DND-41 (cell line): ENCODE measurements around the gene ANKHD1.

Source experiments
- ATAC-seq: fragments of 200-7000 bp; cut with Tn5 transposase; 3 replicates; pipeline ENCODE4 v1.9.1; 2021; ENCODE audit warnings: low read depth; ENCODE audit not compliant: insufficient read depth
- DNase-seq: peaks from one replicate; pipeline ENCODE4 v3.0.0-alpha.2; 2020
- H2AFZ ChIP-seq: 2 replicates; pipeline ENCODE4 v1.6.0; 2012; ENCODE audit warnings: low read depth, low read length
- H3K27ac ChIP-seq: 2 replicates; pipeline ENCODE4 v1.5.1; 2012; ENCODE audit warnings: low read length, inconsistent platforms
- H3K27me3 ChIP-seq: fragments of 200-600 bp; sonication (generic); 2 replicates; pipeline ENCODE4 v1.6.0; 2012; ENCODE audit warnings: low read length, mild to moderate bottlenecking, inconsistent platforms; ENCODE audit not compliant: insufficient read depth, poor library complexity
- H3K36me3 ChIP-seq: 2 replicates; pipeline ENCODE4 v1.5.1; 2012; ENCODE audit warnings: low read length, inconsistent platforms; ENCODE audit not compliant: insufficient read depth
- H3K4me1 ChIP-seq: 2 replicates; pipeline ENCODE4 v1.5.1; 2012; ENCODE audit warnings: mild to moderate bottlenecking, low read length; ENCODE audit not compliant: insufficient read depth
- H3K4me2 ChIP-seq: 2 replicates; pipeline ENCODE4 v1.6.0; 2012; ENCODE audit warnings: mild to moderate bottlenecking, moderate library complexity, low read length, inconsistent platforms; ENCODE audit not compliant: insufficient read depth
- H3K4me3 ChIP-seq, 2 experiments: fragments of 200-600 bp in 1 of 2; shearing (Covaris generic) in 1 of 2; 2 replicates each; pipeline ENCODE4 v1.5.1; 2012 to 2016; ENCODE audit warnings: inconsistent platforms in 2 of 2, low read length in 2 of 2, mild to moderate bottlenecking in 2 of 2, low read depth in 1 of 2, moderate library complexity in 1 of 2
- H3K79me2 ChIP-seq: 2 replicates; pipeline ENCODE4 v1.6.0; 2012; ENCODE audit warnings: low read length, inconsistent platforms; ENCODE audit not compliant: insufficient read depth
- H3K9ac ChIP-seq: 2 replicates; pipeline ENCODE4 v1.6.0; 2012; ENCODE audit warnings: low read depth, mild to moderate bottlenecking, inconsistent platforms, low read length, moderate library complexity
- H3K9me3 ChIP-seq: 2 replicates; pipeline ENCODE4 v1.5.1; 2012; ENCODE audit warnings: low read length, moderate library complexity, mild to moderate bottlenecking, inconsistent platforms; ENCODE audit not compliant: insufficient read depth, severe bottlenecking
- H4K20me1 ChIP-seq: 2 replicates; pipeline ENCODE4 v1.6.0; 2012; ENCODE audit warnings: low read length; ENCODE audit not compliant: insufficient read depth
- CTCF ChIP-seq: IDR thresholded peaks from 2 replicates; pipeline ENCODE4 v1.5.1; 2012; ENCODE audit warnings: borderline replicate concordance, low read length, moderate library complexity, mild to moderate bottlenecking; ENCODE audit not compliant: poor library complexity, severe bottlenecking; ENCODE audit errors: extremely low read depth
- EZH2 ChIP-seq: IDR thresholded peaks from 3 replicates; pipeline ENCODE4 v1.6.1; 2012; ENCODE audit warnings: borderline replicate concordance, low read depth, mild to moderate bottlenecking, moderate library complexity, low read length, inconsistent platforms; ENCODE audit not compliant: severe bottlenecking

ANKHD1 gene

GRCh38 chr5:140401362-140402257, at the start of gene ANKHD1:
TSS of gene ANKHD1 (plus strand) at chr5:140401833. CDS start at chr5:140401968, 135 bp downstream.
- H2AFZ ChIP-seq, result peak within 1 kb of the TSS; percentile 85
- H3K9ac ChIP-seq, result peak within 1 kb of the TSS; percentile 85
- peak within 1 kb of the TSS; percentile 56 to 64 for H3K4me3 ChIP-seq
- H3K79me2 ChIP-seq, result peaks cover 75% of the 10 kb centered on the region
- H3K27me3 ChIP-seq, result no peaks in the 10 kb centered on the region
- no peak for TF ChIP-seq EZH2
- no peak for TF ChIP-seq CTCF
- peak within 1 kb of the TSS; percentile 94 for H3K27ac ChIP-seq
- peak within 1 kb of the TSS; percentile 93 for H3K4me2 ChIP-seq
- ATAC-seq, result peak; percentile 83
- peaks cover 41% of the 10 kb centered on the region for H3K4me1 ChIP-seq
- DNase-seq, result peak; percentile 99
- H4K20me1 ChIP-seq, result peaks cover 42% of the 10 kb centered on the region
- peaks cover 29% of the 10 kb centered on the region for H3K36me3 ChIP-seq
- no peaks in the 10 kb centered on the region for H3K9me3 ChIP-seq

GRCh38 chr5:140355546-140355945, 46.1 kb upstream of the ANKHD1 start:
- H3K4me1 ChIP-seq, result peaks cover 13% of the 10 kb centered on the region
- H3K27me3 ChIP-seq, result peaks cover 3% of the 10 kb centered on the region
- H3K9me3 ChIP-seq, result no peaks in the 10 kb centered on the region
- no peak overlapping the region for H3K4me3 ChIP-seq
- no peak overlapping the region for H3K4me2 ChIP-seq
- no peaks in the 10 kb centered on the region for H3K36me3 ChIP-seq
- no peak for TF ChIP-seq CTCF
- no peak for TF ChIP-seq EZH2
- no peak overlapping the region for H3K9ac ChIP-seq
- no peak overlapping the region for H3K27ac ChIP-seq
- H3K79me2 ChIP-seq, result no peaks in the 10 kb centered on the region
- H2AFZ ChIP-seq, result no peak overlapping the region
- ATAC-seq (no peak), DNase-seq (no peak)
- no peaks in the 10 kb centered on the region for H4K20me1 ChIP-seq

GRCh38 chr5:140356853-140357725, 44.5 kb upstream of the ANKHD1 start:
- Histone ChIP-seq H3K27me3 (peaks cover 3% of the 10 kb centered on the region), H3K9me3 (no peaks in the 10 kb centered on the region), H3K27ac (no peak overlapping the region), H3K4me2 (peak overlapping the region; percentile 65), H3K36me3 (no peaks in the 10 kb centered on the region), H3K4me1 (peaks cover 10% of the 10 kb centered on the region), H3K4me3 (peak overlapping the region in 1 of 2 experiments; percentile 14; a peak in 2 of 4 replicates), H4K20me1 (no peaks in the 10 kb centered on the region), H2AFZ (peak overlapping the region; percentile 72), H3K9ac (peak overlapping the region; percentile 2; the same call in 1 of the 2 replicates), H3K79me2 (no peaks in the 10 kb centered on the region)
- no peak for TF ChIP-seq EZH2
- ATAC-seq (no peak; the same call in 2 of the 3 replicates), DNase-seq (no peak)

- Histone ChIP-seq H3K27ac (no peak overlapping the region), H3K27me3 (peaks cover 3% of the 10 kb centered on the region), H3K79me2 (no peaks in the 10 kb centered on the region), H3K36me3 (no peaks in the 10 kb centered on the region), H3K4me3 (peak overlapping the region in 1 of 2 experiments; percentile 14; a peak in 2 of 4 replicates), H3K9me3 (no peaks in the 10 kb centered on the region), H2AFZ (peak overlapping the region; percentile 72), H3K4me2 (peak overlapping the region; percentile 65), H3K9ac (peak overlapping the region; percentile 2; the same call in 1 of the 2 replicates), H3K4me1 (peaks cover 10% of the 10 kb centered on the region), H4K20me1 (no peaks in the 10 kb centered on the region)
- DNase-seq (peak; percentile 79), ATAC-seq (peak; percentile 95)
- TF ChIP-seq CTCF (peak; percentile 92), EZH2 (no peak)
Measured at GRCh38 chr5:140357726-140358093, 43.9 kb upstream of the ANKHD1 start.
